GM21360 (cell line): ENCODE results near the gene STXBP3.

Experiments
- ATAC-seq: cut with Tn5 transposase; IDR thresholded peaks from one replicate; pipeline ENCODE4 v1.9.1; 2021; ENCODE audit warnings: mild to moderate bottlenecking, moderate library complexity; ENCODE audit not compliant: unreplicated experiment

STXBP3 gene

GRCh38 chr1:108799001-108799400 is 52.5 kb downstream of the STXBP3 start:
- ATAC-seq: no peak

GRCh38 chr1:108801101-108801500 is 54.6 kb downstream of the STXBP3 start:
- ATAC-seq: no peak

GRCh38 chr1:108803548-108803947 is 57.1 kb downstream of the STXBP3 start:
- ATAC-seq: no peak

- ATAC-seq: no peak
Observed at GRCh38 chr1:108808438-108808837, 62.0 kb downstream of the STXBP3 start.

GRCh38 chr1:108811611-108812010 is 65.1 kb downstream of the STXBP3 start:
- ATAC-seq: no peak

- ATAC-seq: no peak
Observed at GRCh38 chr1:108813326-108813725, 66.9 kb downstream of the STXBP3 start.

- ATAC-seq: no peak
Observed at GRCh38 chr1:108814343-108815125, 68.1 kb downstream of the STXBP3 start.

GRCh38 chr1:108815566-108815965 is 69.1 kb downstream of the STXBP3 start:
- no peak for ATAC-seq

- no peak for ATAC-seq
Observed at GRCh38 chr1:108816049-108816893, 69.8 kb downstream of the STXBP3 start.

GRCh38 chr1:108817016-108817415 is 70.5 kb downstream of the STXBP3 start:
- ATAC-seq: no peak

GRCh38 chr1:108817811-108818210 is 71.3 kb downstream of the STXBP3 start:
- ATAC-seq: no peak

- ATAC-seq: no peak
Observed at GRCh38 chr1:108819878-108820277, 73.4 kb downstream of the STXBP3 start.

GRCh38 chr1:108823632-108824031 is 77.2 kb downstream of the STXBP3 start:
- ATAC-seq: no peak

- no peak for ATAC-seq
Observed at GRCh38 chr1:108824051-108824450, 77.6 kb downstream of the STXBP3 start.

GRCh38 chr1:108826081-108826635 is 79.7 kb downstream of the STXBP3 start:
- ATAC-seq: no peak

- ATAC-seq: no peak
Observed at GRCh38 chr1:108828074-108828961, 81.8 kb downstream of the STXBP3 start.

GRCh38 chr1:108829498-108829916 is 83.0 kb downstream of the STXBP3 start:
- ATAC-seq: no peak

GRCh38 chr1:108830119-108831008 is 83.9 kb downstream of the STXBP3 start:
- no peak for ATAC-seq

- no peak for ATAC-seq
Observed at GRCh38 chr1:108831225-108831624, 84.8 kb downstream of the STXBP3 start.

- no peak for ATAC-seq
Observed at GRCh38 chr1:108832929-108833328, 86.5 kb downstream of the STXBP3 start.
